Fibroblast of lung (primary cell): ENCODE data around the gene TEX12. TPM values are rescaled to one million over a fixed set of nuclear protein-coding genes. Genes with fewer than 3 reads are reported as not detected.

Experiments
- DNase-seq, 2 donors: peaks; one replicate each; pipeline versions ENCODE4 v3.0.0 to v3.0.0-alpha.2; 2010; ENCODE audit warnings: low read depth in 2 of 2
- H2AFZ ChIP-seq: 2 replicates; pipeline ENCODE4 v1.5.1; 2012; ENCODE audit warnings: low read length, control low read depth, inconsistent platforms
- H3K27ac ChIP-seq: 2 replicates; pipeline ENCODE4 v1.5.1; 2011; ENCODE audit warnings: low read length, control low read depth; ENCODE audit not compliant: insufficient read depth
- H3K27me3 ChIP-seq: 2 replicates; pipeline ENCODE4 v1.5.1; 2011; ENCODE audit warnings: mild to moderate bottlenecking, low read length; ENCODE audit not compliant: control insufficient read depth, insufficient read depth
- H3K36me3 ChIP-seq: 2 replicates; pipeline ENCODE4 v1.5.1; 2011; ENCODE audit warnings: low read length; ENCODE audit not compliant: control insufficient read depth, insufficient read depth
- H3K4me1 ChIP-seq: 2 replicates; pipeline ENCODE4 v1.5.1; 2011; ENCODE audit warnings: low read length; ENCODE audit not compliant: control insufficient read depth, insufficient read depth; ENCODE audit errors: extremely low read depth
- H3K4me2 ChIP-seq: 2 replicates; pipeline ENCODE4 v1.5.1; 2011; ENCODE audit warnings: low read length, control low read depth; ENCODE audit not compliant: insufficient read depth; ENCODE audit errors: extremely low read depth
- H3K4me3 ChIP-seq, 4 experiments: fragments of 200-600 bp in 1 of 4; sonication (generic) in 1 of 4; replicated peaks in 1 of 4; 2 replicates each; pipeline ENCODE4 v1.5.1; 2011 to 2016; ENCODE audit warnings: low read length in 4 of 4, low read depth in 3 of 4, mild to moderate bottlenecking in 3 of 4, control low read depth in 2 of 4, inconsistent platforms in 1 of 4, mixed read lengths in 1 of 4; ENCODE audit not compliant: insufficient read depth in 1 of 4; ENCODE audit errors: control extremely low read depth in 1 of 4
- H3K79me2 ChIP-seq: 2 replicates; pipeline ENCODE4 v1.5.1; 2012; ENCODE audit warnings: mild to moderate bottlenecking, low read length, inconsistent platforms; ENCODE audit not compliant: control insufficient read depth, insufficient read depth
- H3K9ac ChIP-seq: 2 replicates; pipeline ENCODE4 v1.5.1; 2011; ENCODE audit warnings: mild to moderate bottlenecking, low read length, control low read depth; ENCODE audit not compliant: insufficient read depth
- H3K9me3 ChIP-seq: 2 replicates; pipeline ENCODE4 v1.5.1; 2012; ENCODE audit warnings: low read depth, low read length; ENCODE audit not compliant: control insufficient read depth, insufficient read depth
- H4K20me1 ChIP-seq: 2 replicates; pipeline ENCODE4 v1.5.1; 2011; ENCODE audit warnings: low read length; ENCODE audit not compliant: control insufficient read depth, insufficient read depth; ENCODE audit errors: extremely low read depth
- CTCF ChIP-seq, 2 donors: IDR thresholded peaks in 1 of 2; conservative IDR thresholded peaks in 1 of 2; 1 replicate in 1 of 2; 2 replicates in 1 of 2; pipeline ENCODE4 v1.5.1; 2011 to 2012; ENCODE audit warnings: low read length in 2 of 2, control low read depth in 1 of 2, inconsistent platforms in 1 of 2, low read depth in 1 of 2, mild to moderate bottlenecking in 1 of 2
- EZH2 ChIP-seq: IDR thresholded peaks from 2 replicates; pipeline ENCODE4 v1.5.1; 2012; ENCODE audit warnings: low read length, control low read depth, mild to moderate bottlenecking; ENCODE audit errors: missing control alignments
- polyA plus RNA-seq, 2 donors: library from polyadenylated mRNA; depleted of rRNA in 1 of 2; stranded (reverse) in 1 of 2; unstranded in 1 of 2; fragments of >200 nt; gene quantifications; 2 replicates each; pipeline ENCODE4 v1.2.1, GENCODE V29; 2011 to 2012; ENCODE audit warnings: missing spikeins in 1 of 2
- total RNA-seq: library from RNA; depleted of rRNA; stranded (reverse); fragments of >200 nt; gene quantifications from 2 replicates; pipeline ENCODE4 v1.2.1, GENCODE V29; 2014

The TEX12 gene
- total and polyA plus RNA-seq, 2 donors (not counting 1 experiment from before 2014, with no cell fraction given) = 0.09 to 0.17 TPM

- H3K4me3 ChIP-seq = no peak overlapping the region
- peak overlapping the region; percentile 50 for H3K27ac ChIP-seq
- no peak overlapping the region for H2AFZ ChIP-seq
- no peaks in the 10 kb centered on the region for H3K27me3 ChIP-seq
- H3K4me2 ChIP-seq = peak overlapping the region; percentile 1
- H3K4me1 ChIP-seq = no peaks in the 10 kb centered on the region
- no peaks in the 10 kb centered on the region for H4K20me1 ChIP-seq
- peak; percentile 98 to 100 for DNase-seq
- no peaks in the 10 kb centered on the region for H3K36me3 ChIP-seq
- no peaks in the 10 kb centered on the region for H3K9me3 ChIP-seq
- TF ChIP-seq CTCF (conservative IDR thresholded peaks at IDR 0.05 in 1 of 2, IDR thresholded peaks at IDR 0.05 in 1 of 2; ENCODE audit: low read depth in 1 of 2, low read length in 2 of 2) (no peak), EZH2 (no peak)
- no peaks in the 10 kb centered on the region for H3K79me2 ChIP-seq
- no peak overlapping the region for H3K9ac ChIP-seq
Observed at GRCh38 chr11:112156956-112157766, 10.0 kb upstream of the TEX12 start.

- no peaks in the 10 kb centered on the region for H3K36me3 ChIP-seq
- no peak overlapping the region for H3K4me2 ChIP-seq
- TF ChIP-seq EZH2 = no peak
- no peak for TF ChIP-seq CTCF (conservative IDR thresholded peaks at IDR 0.05 in 1 of 2, IDR thresholded peaks at IDR 0.05 in 1 of 2; ENCODE audit: low read depth in 1 of 2, low read length in 2 of 2)
- no peak overlapping the region for H3K27ac ChIP-seq
- H2AFZ ChIP-seq = no peak overlapping the region
- H3K9me3 ChIP-seq = no peaks in the 10 kb centered on the region
- H4K20me1 ChIP-seq = no peaks in the 10 kb centered on the region
- H3K27me3 ChIP-seq = no peaks in the 10 kb centered on the region
- no peak overlapping the region for H3K4me3 ChIP-seq
- no peaks in the 10 kb centered on the region for H3K4me1 ChIP-seq
- H3K9ac ChIP-seq = no peak overlapping the region
- H3K79me2 ChIP-seq = no peaks in the 10 kb centered on the region
- no peak for DNase-seq
Observed at GRCh38 chr11:112159098-112160065, 7.8 kb upstream of the TEX12 start.
